Measurements from ENCODE around the gene MRPS18C. TPM values are rescaled to one million over a fixed set of nuclear protein-coding genes. Genes with fewer than 3 reads are reported as not detected.
A peak's percentile ranks its signal among the peaks of the same experiment; 100 is the strongest.

MRPS18C gene
- total RNA-seq, 4 donors from 2014 or later, result 10.7 to 32.2 (median 16.5) TPM

DNA sequence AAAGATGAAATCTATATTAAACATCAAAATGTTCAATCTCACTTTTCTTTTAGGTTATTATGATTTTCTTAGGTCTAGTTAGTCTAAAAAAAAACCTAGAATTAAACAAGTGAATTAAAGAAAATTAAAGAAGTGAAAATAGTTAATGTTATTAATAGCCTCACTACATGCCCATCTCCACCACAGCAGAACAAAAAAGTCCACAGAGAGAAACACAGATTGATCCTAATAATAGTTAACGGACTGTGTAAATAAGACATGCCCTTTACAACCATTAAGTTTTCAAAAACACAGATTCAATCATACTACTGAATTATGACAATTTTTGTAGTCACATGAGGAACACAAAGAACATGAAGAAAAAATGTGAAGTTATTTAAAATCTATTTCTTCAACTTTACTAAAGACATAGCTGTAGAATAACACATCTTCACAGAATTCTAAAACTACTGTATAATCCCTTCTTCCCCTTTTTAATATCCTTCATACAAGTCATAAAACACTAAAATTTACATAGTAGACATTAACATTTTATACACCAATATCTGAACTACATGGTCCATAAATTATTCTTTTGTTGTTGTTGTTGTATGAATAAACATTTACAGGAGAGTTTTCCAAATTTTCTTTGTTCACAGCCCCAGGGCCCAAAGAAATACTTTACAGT, 15.6 kb upstream of the MRPS18C start:
- Histone ChIP-seq H3K4me1 (no peaks in the 10 kb centered on the region), H3K27me3 (no peaks in the 10 kb centered on the region), H3K27ac (no peak overlapping the region), H3K4me3 (no peak overlapping the region), H3K9me3 (no peaks in the 10 kb centered on the region), H3K36me3 (peaks cover 0 to 50% (median 18%) of the 10 kb centered on the region in 4 donors)
- intact Hi-C loops (cut with DNase I; ENCODE audit: low total_unique reads) (no loop called here), in situ Hi-C loops (cut with MboI; ENCODE audit: low pct_ligation_motif_present in 1 of 4, low pct_unique_long_range_greater_than_20kb in 1 of 4, low sequenced_read_pairs in 3 of 4) (loop anchor here in 1 of 4 donors (25.0 kb wide), 1 partner anchor 403 kb away; the partner anchor contains the start of gene COPS4)
- 79 to 80% methylated on average over 1 of the region's 1 CpG for WGBS, 2 donors (ENCODE audit: low coverage in 1 of 2)
- TF ChIP-seq CTCF (IDR thresholded peaks at IDR 0.05) (no peak), EP300 (IDR thresholded peaks at IDR 0.05; ENCODE audit: low read depth) (no peak), POLR2AphosphoS5 (IDR thresholded peaks at IDR 0.05) (no peak)
- DNase-seq, result no peak

DNA sequence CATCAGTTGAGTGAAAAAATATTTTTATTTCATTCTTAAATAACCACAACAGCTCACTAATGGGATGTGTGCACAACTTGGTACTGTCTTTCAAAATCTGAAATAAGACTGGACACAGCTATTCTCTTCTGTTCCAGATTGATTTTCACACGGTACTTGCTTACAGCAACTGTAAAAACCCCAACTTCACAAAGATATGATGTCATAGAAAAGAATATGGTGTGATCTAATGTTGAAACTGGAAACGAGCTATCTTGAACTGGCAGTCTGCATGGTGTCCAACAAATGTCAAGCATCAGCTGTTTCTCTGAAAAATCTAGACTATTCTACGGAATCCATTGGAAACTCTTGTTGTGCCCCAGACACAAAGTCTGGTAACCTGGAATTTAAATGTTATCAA, 15.0 kb upstream of the MRPS18C start:
- in situ Hi-C loops (cut with MboI; ENCODE audit: low pct_ligation_motif_present in 1 of 4, low pct_unique_long_range_greater_than_20kb in 1 of 4, low sequenced_read_pairs in 3 of 4), result loop anchor here in 1 of 4 donors (25.0 kb wide), 1 partner anchor 404 kb away; the partner anchor contains the start of gene COPS4
- H3K36me3 ChIP-seq, result peaks cover 0 to 50% (median 18%) of the 10 kb centered on the region in 4 donors
- H3K4me1 ChIP-seq, result no peaks in the 10 kb centered on the region
- H3K27me3 ChIP-seq, result no peaks in the 10 kb centered on the region
- intact Hi-C loops (cut with DNase I; ENCODE audit: low total_unique reads), result no loop called here
- H3K4me3 ChIP-seq, result no peak overlapping the region
- TF ChIP-seq POLR2AphosphoS5 (IDR thresholded peaks at IDR 0.05) (no peak), EP300 (IDR thresholded peaks at IDR 0.05; ENCODE audit: low read depth) (no peak)
- no peaks in the 10 kb centered on the region for H3K9me3 ChIP-seq
- 79 to 80% methylated on average over 3 of the region's 3 CpGs for WGBS, 2 donors (ENCODE audit: low coverage in 1 of 2)
- DNase-seq, result no peak
- no peak overlapping the region for H3K27ac ChIP-seq

DNA sequence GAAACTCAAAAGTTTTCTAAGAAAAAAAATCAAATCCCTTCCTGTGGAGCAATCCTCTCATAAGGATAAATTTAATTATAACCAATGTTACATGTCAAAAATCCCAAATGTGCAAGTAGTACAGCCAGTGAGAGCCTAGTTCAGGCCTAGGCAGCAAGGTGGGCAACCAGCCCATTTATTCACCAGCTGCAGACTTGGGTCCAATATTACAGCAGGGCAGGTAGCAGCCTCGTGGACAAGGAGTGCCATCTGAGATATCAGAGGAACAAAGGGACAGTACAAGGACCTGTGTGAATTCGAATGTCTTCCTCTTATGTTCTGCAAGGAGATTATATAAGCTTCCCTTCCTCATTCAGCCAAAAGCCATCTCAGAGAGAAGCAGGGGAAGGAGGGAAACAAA, 6.8 kb upstream of the MRPS18C start:
- no peak for DNase-seq
- Histone ChIP-seq H3K4me3 (no peak overlapping the region), H3K9me3 (no peaks in the 10 kb centered on the region), H3K27ac (no peak overlapping the region), H3K4me1 (peaks cover 0 to 5% (median 2%) of the 10 kb centered on the region in 4 donors), H3K36me3 (peaks cover 0 to 18% (median 3%) of the 10 kb centered on the region in 4 donors), H3K27me3 (no peaks in the 10 kb centered on the region)
- intact Hi-C loops (cut with DNase I; ENCODE audit: low total_unique reads), result no loop called here
- no peak for TF ChIP-seq POLR2AphosphoS5 (IDR thresholded peaks at IDR 0.05)
- no peak for TF ChIP-seq EP300 (IDR thresholded peaks at IDR 0.05; ENCODE audit: low read depth)
- TF ChIP-seq POLR2A (IDR thresholded peaks at IDR 0.05), result no peak
- no peak for TF ChIP-seq CTCF (IDR thresholded peaks at IDR 0.05)
- WGBS, 2 donors (ENCODE audit: low coverage in 1 of 2), result 47 to 60% methylated on average over 1 to 2 of the region's 2 CpGs
- in situ Hi-C loops (cut with MboI; ENCODE audit: low pct_ligation_motif_present in 1 of 4, low pct_unique_long_range_greater_than_20kb in 1 of 4, low sequenced_read_pairs in 3 of 4), result loop anchor here in 1 of 4 donors (25.0 kb wide), 1 partner anchor 412 kb away; the partner anchor contains the start of gene COPS4

DNA sequence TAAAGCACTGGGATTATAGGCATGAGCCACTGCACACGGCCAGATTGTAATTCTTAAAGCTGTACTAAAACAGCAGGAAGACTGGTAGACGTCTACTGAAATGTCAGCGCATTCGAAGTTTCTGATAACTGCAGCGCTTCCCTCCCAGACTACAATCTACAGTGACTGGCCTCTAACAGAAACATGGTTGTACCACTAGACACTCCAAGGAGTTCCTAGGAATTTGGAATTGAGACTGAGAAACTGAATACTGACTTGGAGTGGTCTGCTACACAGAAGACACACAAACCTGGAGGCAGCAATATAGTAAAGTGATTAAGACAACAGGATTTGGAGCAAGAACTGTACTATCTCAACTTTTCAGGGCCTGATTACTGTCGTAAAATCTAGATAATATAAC, 1.2 kb upstream of the MRPS18C start:
- H3K36me3 ChIP-seq, result peaks cover 0 to 16% (median 6%) of the 10 kb centered on the region in 4 donors
- peak overlapping the region; percentile 66 to 88 (median 74) for H3K4me3 ChIP-seq
- intact Hi-C loops (cut with DNase I; ENCODE audit: low total_unique reads), result no loop called here
- 0 to 7% methylated on average over 2 to 6 of the region's 6 CpGs for WGBS, 2 donors (ENCODE audit: low coverage in 1 of 2)
- H3K4me1 ChIP-seq, result peaks cover 0 to 29% (median 22%) of the 10 kb centered on the region in 4 donors
- H3K9me3 ChIP-seq, result no peaks in the 10 kb centered on the region
- in situ Hi-C loops (cut with MboI; ENCODE audit: low pct_ligation_motif_present in 1 of 4, low pct_unique_long_range_greater_than_20kb in 1 of 4, low sequenced_read_pairs in 3 of 4), result loop anchor here in 2 of 4 donors (10.0 to 25.0 kb wide), 3 partner anchors 170 to 592 kb away; partner anchors contain the start of genes COPS4 (in 1 of the 2) and COQ2 (in 1 of the 2)
- no peaks in the 10 kb centered on the region for H3K27me3 ChIP-seq
- no peak for DNase-seq
- no peak for TF ChIP-seq POLR2AphosphoS5 (IDR thresholded peaks at IDR 0.05)
- TF ChIP-seq POLR2A (IDR thresholded peaks at IDR 0.05), result no peak
- no peak for TF ChIP-seq CTCF (IDR thresholded peaks at IDR 0.05)
- TF ChIP-seq EP300 (IDR thresholded peaks at IDR 0.05; ENCODE audit: low read depth), result no peak
- H3K27ac ChIP-seq, result peak overlapping the region; percentile 95 to 98 (median 96)

All from transverse colon (tissue), 4 donors.